HG03571 (cell line): ENCODE measurements around the gene NUP42.
"Not testable (repeated sequence)": the region's sequence is repeated elsewhere in the genome, so short reads cannot be mapped to it uniquely, and the experiment has no call there.

Experiments
- ATAC-seq: cut with Tn5 transposase; IDR thresholded peaks from one replicate; pipeline ENCODE4 v1.9.1; 2021; ENCODE audit not compliant: unreplicated experiment

NUP42 gene

DNA sequence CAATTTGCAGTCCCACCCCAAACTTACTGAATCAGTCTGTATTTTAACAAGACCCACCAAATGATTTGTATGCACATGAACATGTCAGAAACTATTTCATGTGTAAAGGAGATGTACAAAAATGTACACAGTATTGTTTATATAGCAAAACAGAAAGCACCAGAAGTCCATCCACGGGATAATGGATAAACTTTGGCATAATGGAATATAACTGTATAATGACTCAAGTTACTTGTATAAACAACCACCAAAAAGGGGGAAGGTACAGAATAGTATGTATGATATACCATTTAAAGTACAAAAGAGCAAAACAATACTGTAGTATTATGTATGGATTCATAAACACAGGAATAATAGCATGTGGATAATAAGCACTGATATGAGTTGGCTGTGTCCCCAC lies 22.4 kb downstream of the NUP42 start:
- no peak for ATAC-seq

GRCh38 chr7:23205577-23205908 lies 23.7 kb downstream of the NUP42 start:
- ATAC-seq, result no peak

- ATAC-seq, result no peak
Observed at GRCh38 chr7:23205909-23206767, 24.3 kb downstream of the NUP42 start.

DNA sequence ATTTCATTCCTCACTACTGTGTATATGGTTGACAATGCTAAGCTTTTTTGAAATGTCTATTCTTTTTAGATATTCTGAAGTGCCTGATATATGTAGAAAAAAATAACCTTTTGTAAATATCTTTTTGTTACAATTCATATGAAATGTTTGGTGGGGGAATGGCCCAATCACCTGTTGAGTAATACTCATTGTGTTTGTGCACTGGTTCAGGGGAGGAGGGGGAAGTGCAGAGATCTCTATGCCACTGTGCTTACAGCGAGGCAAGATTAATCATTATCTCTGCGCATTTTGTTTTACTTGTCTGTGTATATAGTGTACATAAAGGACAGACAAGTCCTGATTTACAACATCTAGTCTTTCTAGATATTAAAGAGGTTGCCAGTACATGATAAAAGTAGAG lies 25.2 kb downstream of the NUP42 start:
- no peak for ATAC-seq

GRCh38 chr7:23207884-23208283 lies 26.0 kb downstream of the NUP42 start:
- ATAC-seq, result no peak

GRCh38 chr7:23208316-23208715 lies 26.5 kb downstream of the NUP42 start:
- no peak for ATAC-seq

DNA sequence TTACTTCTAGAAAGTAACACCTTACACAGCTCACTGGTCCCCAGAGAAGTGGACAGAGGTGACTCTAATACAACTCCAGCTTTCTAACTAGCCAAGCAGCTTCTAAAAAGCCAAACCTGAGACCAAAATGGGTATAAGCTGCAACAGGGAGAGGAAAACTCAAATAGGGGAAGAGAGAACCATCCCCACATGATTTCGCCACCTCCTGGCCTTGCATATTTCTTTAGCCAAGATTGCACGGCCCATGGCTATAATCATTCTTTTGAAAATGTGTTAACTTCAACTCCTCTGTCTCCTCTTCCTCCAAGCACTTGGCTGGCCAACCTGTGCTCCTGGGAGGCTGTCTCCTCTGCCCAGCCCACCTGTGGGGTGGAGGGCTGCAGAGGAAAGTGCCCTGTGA lies 28.7 kb downstream of the NUP42 start:
- no peak for ATAC-seq

- no peak for ATAC-seq
Observed at GRCh38 chr7:23211589-23211988, 29.7 kb downstream of the NUP42 start.

DNA sequence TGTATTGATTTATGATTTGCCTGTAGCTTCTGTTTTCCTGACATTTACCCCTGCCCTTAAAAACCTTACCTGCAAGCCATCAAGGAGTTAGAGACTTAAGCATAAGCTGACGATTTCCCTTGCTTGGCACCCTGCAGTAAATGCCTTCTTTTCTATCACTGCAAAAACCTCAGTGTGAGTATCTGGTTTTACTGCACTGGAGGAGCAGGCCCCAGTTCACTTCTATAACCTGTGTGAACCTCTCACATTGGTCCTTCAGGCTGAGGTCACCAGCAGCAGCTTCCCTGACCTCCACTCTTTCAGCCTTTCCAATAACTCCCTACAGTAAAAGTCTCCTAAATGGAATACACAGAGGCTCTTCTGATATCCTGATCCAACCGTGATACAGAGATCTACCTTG lies 30.5 kb downstream of the NUP42 start:
- no peak for ATAC-seq

DNA sequence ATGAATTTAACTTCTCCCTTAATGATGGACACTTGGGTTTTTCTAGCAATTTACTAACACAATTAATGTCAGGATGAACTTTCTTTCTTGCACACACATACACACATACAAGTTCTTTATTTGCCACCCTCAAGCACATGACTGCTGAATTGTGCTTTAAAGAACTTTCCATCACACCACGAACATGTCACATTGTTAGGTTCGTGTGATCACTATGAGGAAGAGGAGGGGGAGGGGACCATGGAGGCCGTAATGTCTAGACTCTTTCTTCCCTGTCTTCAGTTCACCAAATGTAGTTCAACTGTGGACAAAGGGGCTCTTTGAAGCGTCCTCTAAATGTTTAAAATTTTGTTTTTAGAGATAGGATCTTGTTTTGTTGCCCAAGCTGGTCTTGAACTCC lies 31.0 kb downstream of the NUP42 start:
- no peak for ATAC-seq

- no peak for ATAC-seq
Observed at GRCh38 chr7:23213755-23214154, 31.9 kb downstream of the NUP42 start.

DNA sequence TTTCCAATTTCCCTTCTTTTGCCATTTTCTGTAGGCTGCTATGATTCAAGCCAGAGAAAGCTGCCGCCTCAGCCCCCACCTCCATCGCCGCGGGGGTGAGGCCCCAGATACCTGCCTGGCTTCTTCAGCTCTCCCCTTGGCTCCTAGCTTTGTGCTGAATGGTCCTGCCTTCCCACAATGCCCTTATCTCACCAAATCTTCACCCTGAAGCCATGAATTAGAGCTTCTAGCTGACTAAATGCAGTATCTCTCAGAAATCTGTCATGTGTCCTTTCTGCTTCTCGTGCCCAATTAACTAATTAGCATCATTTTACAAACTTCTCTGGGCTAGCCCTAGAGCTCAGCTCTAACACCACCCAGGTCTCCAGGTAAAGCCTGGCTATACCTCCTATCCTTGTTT lies 32.6 kb downstream of the NUP42 start:
- ATAC-seq, result no peak

DNA sequence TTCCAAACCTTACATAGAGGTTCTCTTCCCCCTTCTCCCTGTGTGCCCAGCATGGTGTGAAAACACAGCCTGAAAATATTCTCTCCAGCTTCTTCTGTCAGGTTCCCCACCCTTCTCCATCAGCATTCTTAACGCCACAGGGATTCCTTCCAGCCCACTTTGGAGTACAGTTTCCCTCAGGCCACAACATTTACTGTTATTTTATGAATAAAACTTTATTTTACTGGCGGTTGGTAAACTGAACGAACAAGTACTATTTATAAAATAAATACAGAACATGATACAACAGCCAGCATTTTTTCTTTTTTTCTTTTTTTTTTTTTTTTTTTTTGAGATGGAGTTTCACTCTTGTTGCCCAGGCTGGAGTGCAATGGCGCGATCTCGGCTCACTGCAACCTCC lies 33.1 kb downstream of the NUP42 start:
- ATAC-seq, result no peak

- ATAC-seq, result no peak
Observed at GRCh38 chr7:23216021-23216420, 34.2 kb downstream of the NUP42 start.

DNA sequence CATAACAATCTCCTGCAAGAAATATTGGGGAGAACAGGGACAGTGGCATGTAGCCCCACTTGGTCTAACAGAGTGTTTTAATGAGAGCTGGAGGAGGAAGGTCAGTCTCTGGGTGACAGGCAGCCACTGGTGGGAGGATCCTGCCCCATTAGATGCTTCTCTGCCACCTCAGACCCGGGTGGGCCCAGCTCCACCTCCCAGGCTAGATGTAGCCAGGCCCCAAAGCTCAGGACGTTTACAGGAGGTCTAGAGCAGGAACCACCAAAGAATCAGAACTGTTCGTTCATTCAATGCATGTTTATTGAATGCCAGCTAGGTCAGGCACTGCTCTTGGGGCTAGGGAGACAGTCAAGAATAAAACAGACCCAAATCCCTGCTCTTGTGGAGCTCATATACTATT lies 36.3 kb downstream of the NUP42 start:
- no peak for ATAC-seq

- ATAC-seq, result no peak
Observed at GRCh38 chr7:23220690-23221305, 39.0 kb downstream of the NUP42 start.

DNA sequence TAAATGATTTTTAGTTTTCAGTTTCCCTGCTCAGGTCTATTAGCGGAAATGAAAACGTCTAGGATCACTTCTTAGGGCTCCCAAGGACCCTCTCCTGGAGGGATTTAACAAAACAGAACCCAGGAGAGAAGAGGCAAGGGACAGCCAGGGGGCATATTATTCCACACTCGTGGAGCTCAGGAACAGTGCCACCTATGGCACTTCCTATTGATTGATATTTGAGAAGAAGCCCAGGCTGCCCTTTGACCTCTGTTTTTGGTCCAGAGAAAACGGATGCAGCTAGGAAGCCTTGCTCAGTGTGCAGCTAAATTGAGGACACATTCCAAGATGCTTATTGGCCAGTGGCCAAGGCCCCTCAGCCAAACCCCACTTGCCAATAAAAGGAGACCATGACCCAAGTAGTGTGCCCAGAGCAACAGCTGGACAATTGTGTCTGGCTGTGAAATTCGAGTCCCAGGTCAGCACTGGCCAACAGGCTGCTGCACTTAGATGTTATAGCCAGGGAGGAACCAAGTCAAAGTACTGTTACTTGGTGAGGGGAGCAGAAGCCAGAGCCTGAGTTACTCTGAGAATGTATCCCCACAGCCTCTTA lies 40.7 kb downstream of the NUP42 start:
- ATAC-seq, result no peak

- ATAC-seq, result not testable (repeated sequence)
Observed at GRCh38 chr7:23224364-23224763, 42.5 kb downstream of the NUP42 start.

GRCh38 chr7:23226844-23227450 lies 45.1 kb downstream of the NUP42 start:
- no peak for ATAC-seq

- no peak for ATAC-seq
Observed at GRCh38 chr7:23228412-23228811, 46.6 kb downstream of the NUP42 start.

DNA sequence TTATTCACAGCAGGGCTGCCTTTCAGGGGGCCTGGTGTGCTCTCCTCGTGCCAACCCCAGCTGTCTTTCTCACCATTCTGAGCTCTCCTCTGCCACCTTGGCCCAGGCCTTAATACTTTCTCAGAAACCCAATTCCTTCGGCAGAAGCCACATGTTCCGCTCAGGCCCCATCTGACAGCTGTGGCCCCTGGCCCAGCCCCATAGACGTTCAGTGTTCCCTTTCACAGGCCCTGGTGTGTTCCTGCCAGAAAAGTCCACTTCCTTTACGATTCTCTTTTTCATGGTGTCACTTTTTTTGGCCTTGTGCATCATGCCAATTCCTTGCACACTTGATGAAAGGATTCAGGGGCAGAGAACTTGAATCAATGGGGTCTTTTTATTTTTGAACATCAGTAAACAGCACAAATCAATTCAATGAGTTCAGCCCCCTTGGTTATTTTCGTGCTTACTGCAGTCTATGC lies 48.8 kb downstream of the NUP42 start:
- ATAC-seq, result no peak

DNA sequence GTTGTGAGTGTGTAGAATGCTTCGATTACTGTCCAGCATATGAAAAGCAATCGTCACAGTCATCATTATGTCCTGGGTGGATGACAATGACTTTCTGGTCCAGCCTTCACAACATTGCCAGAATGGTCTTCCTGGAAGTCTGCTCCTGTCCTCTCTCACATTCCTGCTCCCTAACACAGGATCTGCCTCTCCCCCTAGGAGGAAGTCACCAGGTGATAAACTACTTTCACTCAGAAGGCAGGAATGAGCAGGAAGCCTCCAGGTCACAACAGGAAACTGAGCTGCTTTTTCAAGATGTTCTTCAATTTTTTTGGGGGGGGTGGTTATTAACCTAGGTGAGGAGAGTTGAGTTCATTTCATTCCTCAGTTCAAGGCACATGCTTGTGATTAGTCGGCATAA lies 51.1 kb downstream of the NUP42 start:
- ATAC-seq, result no peak
